ENCODE data around the gene SPAG9.

SPAG9 gene

GRCh38 chr17:50914505-50915063 is 206.1 kb downstream of the SPAG9 start:
- no peak for DNase-seq

GRCh38 chr17:50913120-50913519 is 207.5 kb downstream of the SPAG9 start:
- no peak for DNase-seq

Measured in suppressor macrophage treated with lipopolysaccharide for 1 hour (primary cell).